ENCODE data around the gene THRAP3.
"Not testable (repeated sequence)": the region's sequence is repeated elsewhere in the genome, so short reads cannot be mapped to it uniquely, and the experiment has no call there.

THRAP3 gene

GRCh38 chr1:36239941-36240637, 15.8 kb downstream of the THRAP3 start:
- TF ChIP-seq CTCF (IDR thresholded peaks at IDR 0.05; ENCODE audit: insufficient read depth, missing control alignments) = no peak
- FAIRE-seq = peak; percentile 94
- DNase-seq (ENCODE audit: insufficient read length, low spot score) = peak; percentile 64

GRCh38 chr1:36247538-36247937, 23.3 kb downstream of the THRAP3 start:
- FAIRE-seq = no peak
- TF ChIP-seq CTCF (IDR thresholded peaks at IDR 0.05; ENCODE audit: insufficient read depth, missing control alignments) = no peak

GRCh38 chr1:36248250-36248894, 24.1 kb downstream of the THRAP3 start:
- DNase-seq (ENCODE audit: insufficient read length, low spot score) = no peak
- no peak for TF ChIP-seq CTCF (IDR thresholded peaks at IDR 0.05; ENCODE audit: insufficient read depth, missing control alignments)
- no peak for FAIRE-seq

More at GRCh38 chr1:36247538-36247937, 23.3 kb downstream of the THRAP3 start:
- no peak for DNase-seq (ENCODE audit: insufficient read length, low spot score)

GRCh38 chr1:36251794-36252481, 27.7 kb downstream of the THRAP3 start:
- no peak for TF ChIP-seq CTCF (IDR thresholded peaks at IDR 0.05; ENCODE audit: insufficient read depth, missing control alignments)
- no peak for FAIRE-seq
- no peak for DNase-seq (ENCODE audit: insufficient read length, low spot score)

GRCh38 chr1:36252482-36252824, 28.2 kb downstream of the THRAP3 start:
- FAIRE-seq; DNase-seq (ENCODE audit: insufficient read length, low spot score): not testable (repeated sequence)

- DNase-seq (ENCODE audit: insufficient read length, low spot score) = no peak
- no peak for TF ChIP-seq CTCF (IDR thresholded peaks at IDR 0.05; ENCODE audit: insufficient read depth, missing control alignments)
- no peak for FAIRE-seq
These were observed 29.1 kb downstream of the THRAP3 start for GRCh38 chr1:36253161-36253862.

- no peak for TF ChIP-seq CTCF (IDR thresholded peaks at IDR 0.05; ENCODE audit: insufficient read depth, missing control alignments)
- no peak for FAIRE-seq
- no peak for DNase-seq (ENCODE audit: insufficient read length, low spot score)
These were observed 32.5 kb downstream of the THRAP3 start for GRCh38 chr1:36256558-36257374.
